22Rv1 (cell line): Measurements from ENCODE around the gene SLC6A3.

Source experiments
- H3K27ac ChIP-seq: fragments of 450-650 bp; 2 replicates; pipeline ENCODE4 v1.5.1; 2017
- ZFX ChIP-seq: fragments of 450-650 bp; IDR thresholded peaks from 2 replicates; pipeline ENCODE4 v1.6.1; 2017; ENCODE audit warnings: antibody characterized with exemption, borderline replicate concordance
- TF ChIP-seq, protein P1 (sequence below): fragments of 450-650 bp; IDR thresholded peaks from 2 replicates; pipeline ENCODE4 v1.5.1; 2017; ENCODE audit warnings: mild to moderate bottlenecking

Gene SLC6A3

DNA sequence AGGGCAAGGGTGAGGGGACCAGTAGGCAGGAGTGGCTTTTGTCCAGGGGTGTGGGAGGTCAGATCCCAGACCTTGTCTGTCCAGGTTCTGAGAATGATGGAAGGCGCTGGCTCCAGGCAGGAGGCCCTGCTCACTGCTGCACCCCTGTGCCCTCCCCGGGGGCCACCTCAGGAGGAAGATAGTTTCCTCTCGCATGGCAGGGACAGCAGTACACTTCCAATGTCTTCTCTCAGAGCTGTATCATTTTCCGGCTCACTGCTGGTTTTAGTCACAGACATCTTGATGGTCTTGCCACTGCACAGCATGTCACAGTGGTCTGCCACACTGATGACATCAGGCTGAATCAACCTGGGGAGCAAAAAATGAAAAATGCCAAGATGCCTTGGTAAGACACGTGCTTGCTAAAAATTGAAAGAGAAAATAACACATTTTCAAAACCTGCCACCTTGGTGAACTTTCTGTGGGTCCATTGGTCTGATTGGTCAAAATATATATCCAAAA, 3.3 kb upstream of the SLC6A3 start:
- TF ChIP-seq, protein P1, sequence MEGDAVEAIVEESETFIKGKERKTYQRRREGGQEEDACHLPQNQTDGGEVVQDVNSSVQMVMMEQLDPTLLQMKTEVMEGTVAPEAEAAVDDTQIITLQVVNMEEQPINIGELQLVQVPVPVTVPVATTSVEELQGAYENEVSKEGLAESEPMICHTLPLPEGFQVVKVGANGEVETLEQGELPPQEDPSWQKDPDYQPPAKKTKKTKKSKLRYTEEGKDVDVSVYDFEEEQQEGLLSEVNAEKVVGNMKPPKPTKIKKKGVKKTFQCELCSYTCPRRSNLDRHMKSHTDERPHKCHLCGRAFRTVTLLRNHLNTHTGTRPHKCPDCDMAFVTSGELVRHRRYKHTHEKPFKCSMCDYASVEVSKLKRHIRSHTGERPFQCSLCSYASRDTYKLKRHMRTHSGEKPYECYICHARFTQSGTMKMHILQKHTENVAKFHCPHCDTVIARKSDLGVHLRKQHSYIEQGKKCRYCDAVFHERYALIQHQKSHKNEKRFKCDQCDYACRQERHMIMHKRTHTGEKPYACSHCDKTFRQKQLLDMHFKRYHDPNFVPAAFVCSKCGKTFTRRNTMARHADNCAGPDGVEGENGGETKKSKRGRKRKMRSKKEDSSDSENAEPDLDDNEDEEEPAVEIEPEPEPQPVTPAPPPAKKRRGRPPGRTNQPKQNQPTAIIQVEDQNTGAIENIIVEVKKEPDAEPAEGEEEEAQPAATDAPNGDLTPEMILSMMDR = no peak
- no peak for TF ChIP-seq ZFX
- H3K27ac ChIP-seq = no peak overlapping the region

DNA sequence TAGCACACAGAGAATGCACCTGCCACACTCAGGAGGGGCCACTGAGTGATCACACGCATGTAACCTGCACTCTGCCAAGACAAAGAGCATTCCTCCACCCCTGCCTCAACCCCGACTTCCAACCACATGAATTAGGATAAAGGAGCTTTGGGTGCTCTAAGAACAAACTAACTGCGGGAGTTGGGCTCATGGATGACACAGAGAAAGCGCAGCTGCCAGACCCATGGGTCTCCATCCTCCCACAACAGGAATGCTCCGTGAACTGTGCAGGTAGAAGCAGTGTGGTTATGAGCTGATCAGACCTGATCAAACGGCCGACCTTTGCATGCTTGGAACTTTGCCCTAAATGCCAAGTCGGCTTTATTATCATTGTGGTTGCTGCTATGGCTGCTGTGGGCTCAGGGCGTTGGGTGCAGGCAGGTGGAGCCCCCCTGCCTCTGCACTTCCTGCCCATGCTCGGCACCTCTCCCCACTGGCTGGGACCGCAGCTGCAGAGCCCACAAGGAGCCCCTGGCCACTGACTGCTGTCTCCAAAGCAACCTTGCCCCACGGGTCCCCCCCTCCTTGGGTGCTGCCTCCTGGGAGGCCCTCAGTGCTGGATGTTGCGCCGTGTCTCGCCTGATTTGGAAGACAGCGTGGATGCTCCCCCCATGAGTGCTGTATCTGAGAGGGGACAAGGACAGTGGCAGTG, 2.6 kb upstream of the SLC6A3 start:
- H3K27ac ChIP-seq = no peak overlapping the region
- TF ChIP-seq, protein P1 = no peak
- TF ChIP-seq ZFX = no peak

DNA sequence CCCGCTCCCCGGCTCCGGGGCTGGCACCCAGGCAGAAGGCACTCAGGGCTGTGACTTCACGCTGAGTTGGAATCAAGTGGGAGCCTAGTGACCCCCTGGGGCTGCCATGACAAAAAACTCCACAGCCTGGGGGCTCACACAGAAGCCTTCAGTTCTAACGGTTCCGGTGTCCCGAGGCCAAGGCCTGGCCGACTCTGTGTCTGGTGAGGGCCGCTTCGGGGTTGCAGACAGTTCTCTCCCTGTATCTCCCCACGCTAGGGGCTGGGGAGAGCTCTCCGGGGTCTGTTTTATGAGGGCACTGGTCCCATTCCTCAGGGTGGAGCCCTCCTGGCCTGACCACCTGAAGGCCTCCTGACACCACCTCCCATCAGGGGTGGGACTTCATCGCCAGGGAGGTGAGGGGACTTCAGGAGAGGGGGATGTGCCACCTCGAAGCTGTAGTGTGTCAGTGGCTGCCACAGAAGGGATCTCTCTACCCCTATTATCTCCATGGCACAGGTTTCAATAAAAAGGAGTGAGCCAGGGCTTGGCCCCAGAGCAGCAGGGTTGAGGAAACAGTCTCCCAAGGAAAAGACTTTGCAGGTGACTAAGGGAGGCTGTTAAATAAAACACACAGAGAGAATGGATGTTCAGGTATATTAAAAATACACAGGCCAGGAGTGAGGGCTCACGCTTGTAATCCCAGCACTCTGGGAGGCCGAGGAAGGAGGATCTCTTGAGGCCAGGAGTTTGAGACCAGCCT, 1.5 kb upstream of the SLC6A3 start:
- H3K27ac ChIP-seq = no peak overlapping the region
- TF ChIP-seq, protein P1 = no peak
- TF ChIP-seq ZFX = no peak

DNA sequence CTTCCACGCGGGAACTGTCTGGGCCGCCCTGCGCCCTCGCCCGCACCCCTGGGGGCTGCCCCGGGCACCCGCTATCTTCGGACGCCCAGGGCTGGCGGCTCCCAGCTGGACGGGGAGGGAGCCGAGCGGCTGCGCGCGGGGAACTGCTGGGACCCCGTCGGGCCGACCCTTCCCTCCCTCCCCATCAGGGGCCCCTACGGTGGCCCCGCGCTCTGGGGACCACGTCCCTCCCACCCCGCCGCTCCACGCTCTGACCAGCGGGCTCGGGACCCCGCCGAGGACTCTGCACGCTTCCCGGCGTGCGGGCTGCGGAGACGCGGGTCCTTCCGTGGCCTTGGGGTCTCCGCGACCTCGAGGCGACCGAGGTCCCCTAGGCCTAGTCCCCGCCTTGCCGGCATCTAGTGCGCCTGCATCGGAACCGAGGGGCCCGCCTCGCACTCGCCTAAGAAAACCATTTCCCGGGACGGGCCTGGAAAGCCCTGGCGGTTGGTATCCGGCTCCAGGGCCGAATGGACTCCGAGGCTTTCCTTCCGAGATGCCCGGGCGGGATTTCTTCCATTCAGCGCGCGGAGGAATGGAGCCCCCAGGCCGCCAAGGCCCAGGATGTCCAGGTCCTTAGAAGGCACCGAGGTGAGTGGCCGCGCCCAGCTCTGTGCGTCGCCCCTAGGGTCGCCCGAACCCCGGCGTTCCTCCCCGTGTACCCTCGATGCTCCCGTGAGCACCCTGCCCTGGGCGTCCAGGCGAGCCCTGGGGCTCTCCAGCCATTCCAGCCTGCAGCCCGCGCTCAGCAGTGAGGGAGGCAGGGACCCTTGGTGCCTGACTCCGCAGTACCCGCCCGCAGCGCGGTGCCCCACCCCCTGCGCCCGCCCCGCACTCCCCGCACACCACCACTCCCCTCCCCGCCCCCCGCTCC, 705 bp upstream of the SLC6A3 start:
- H3K27ac ChIP-seq = no peak overlapping the region
- TF ChIP-seq, protein P1 = no peak
- TF ChIP-seq ZFX = no peak

DNA sequence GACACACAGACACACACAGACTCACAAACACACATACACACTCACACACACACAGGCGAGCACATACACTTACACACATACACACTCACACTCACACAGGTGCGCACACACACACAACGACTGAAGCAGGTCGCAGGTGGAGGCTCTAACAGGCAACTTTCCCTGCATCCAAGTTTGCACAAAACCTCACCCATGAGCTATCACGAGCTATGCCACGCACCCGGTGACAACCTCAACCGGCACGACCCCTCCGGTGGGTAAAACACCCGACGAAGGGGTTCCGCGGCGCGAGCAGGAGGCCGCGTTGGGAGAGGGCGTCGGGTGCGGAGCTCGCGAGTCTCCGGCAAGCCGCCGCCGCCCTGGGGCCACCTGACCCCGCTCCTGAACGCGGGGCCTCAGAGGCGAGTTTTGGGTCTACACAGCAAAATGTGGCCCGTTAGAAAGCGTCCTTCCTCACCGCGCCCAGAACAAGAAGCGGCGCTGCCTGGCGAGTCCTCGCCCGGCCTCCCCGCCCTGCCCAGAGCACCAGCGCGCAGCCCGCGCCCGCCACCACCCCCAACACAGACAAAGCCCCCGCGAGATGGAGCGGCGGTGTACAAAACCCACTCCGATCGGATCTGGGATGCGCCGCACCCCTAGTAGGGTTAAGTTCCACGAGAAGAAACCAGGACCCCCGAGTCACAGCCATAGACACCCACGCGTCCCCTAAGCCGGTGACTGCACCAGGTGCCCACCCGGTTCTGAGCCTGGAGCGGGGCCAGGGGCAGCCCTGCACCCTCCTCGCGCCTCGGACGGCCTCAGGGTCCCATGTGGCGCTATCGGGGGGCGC, 665 bp downstream of the SLC6A3 start:
- TF ChIP-seq, protein P1 = no peak
- no peak for TF ChIP-seq ZFX
- no peak overlapping the region for H3K27ac ChIP-seq

DNA sequence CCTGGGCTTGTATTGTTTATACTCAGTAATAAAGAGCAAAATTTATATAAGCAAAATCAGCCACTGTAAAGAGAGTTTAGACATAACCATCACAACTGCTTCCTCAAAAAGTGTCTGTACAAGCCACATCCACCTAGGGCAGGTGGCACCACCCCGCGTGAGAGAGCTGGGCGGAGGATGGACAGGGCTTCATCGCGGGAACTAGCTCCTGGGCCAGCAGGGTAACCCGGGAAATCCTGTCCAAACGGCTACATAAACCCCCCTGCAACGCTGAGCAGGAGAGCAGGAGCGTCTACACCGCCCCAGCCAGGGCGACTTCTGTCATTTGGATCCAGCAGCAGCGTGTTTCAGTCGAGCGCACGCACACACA, 1.3 kb downstream of the SLC6A3 start:
- TF ChIP-seq, protein P1 = no peak
- no peak for TF ChIP-seq ZFX

More for the DNA sequence above, 1.3 kb downstream of the SLC6A3 start:
- no peak overlapping the region for H3K27ac ChIP-seq
